GM23248 (cell line): ENCODE measurements around the gene C1RL. TPM values are rescaled to one million over a fixed set of nuclear protein-coding genes. Genes with fewer than 3 reads are reported as not detected.

Experiments used
- DNase-seq: peaks from one replicate; pipeline ENCODE4 v3.0.0-alpha.2; 2015
- H2AFZ ChIP-seq: fragments of 200-600 bp; sonication (generic); 2 replicates; pipeline ENCODE4 v1.6.1; 2016; ENCODE audit warnings: antibody characterized with exemption
- H3F3A ChIP-seq: fragments of 200-600 bp; sonication (generic); 2 replicates; pipeline ENCODE4 v1.6.1; 2016; ENCODE audit warnings: mild to moderate bottlenecking, antibody characterized with exemption, mixed run types; ENCODE audit not compliant: insufficient read depth
- H3K27ac ChIP-seq: fragments of 200-600 bp; sonication (generic); 2 replicates; pipeline ENCODE4 v1.5.1; 2016; ENCODE audit warnings: mild to moderate bottlenecking
- H3K27me3 ChIP-seq: fragments of 200-600 bp; sonication (generic); replicated peaks from 2 replicates; pipeline ENCODE4 v1.6.1; 2016; ENCODE audit warnings: mild to moderate bottlenecking; ENCODE audit not compliant: insufficient read depth
- H3K36me3 ChIP-seq: fragments of 200-600 bp; sonication (generic); 2 replicates; pipeline ENCODE4 v1.6.1; 2016; ENCODE audit warnings: low read depth, mild to moderate bottlenecking
- H3K4me1 ChIP-seq: fragments of 200-600 bp; sonication (generic); 2 replicates; pipeline ENCODE4 v1.6.1; 2016; ENCODE audit warnings: mild to moderate bottlenecking; ENCODE audit not compliant: insufficient read depth
- H3K4me2 ChIP-seq: fragments of 200-600 bp; sonication (generic); one replicate; pipeline ENCODE4 v1.6.1; 2016; ENCODE audit warnings: mild to moderate bottlenecking; ENCODE audit not compliant: unreplicated experiment
- H3K4me3 ChIP-seq: fragments of 200-600 bp; sonication (generic); 2 replicates; pipeline ENCODE4 v1.5.1; 2016; ENCODE audit warnings: mild to moderate bottlenecking
- H3K79me2 ChIP-seq: fragments of 200-600 bp; sonication (generic); 2 replicates; pipeline ENCODE4 v1.6.1; 2016; ENCODE audit warnings: mild to moderate bottlenecking; ENCODE audit not compliant: insufficient read depth
- H3K9ac ChIP-seq: fragments of 200-600 bp; sonication (generic); 2 replicates; pipeline ENCODE4 v1.6.1; 2016; ENCODE audit warnings: mild to moderate bottlenecking
- H3K9me2 ChIP-seq: fragments of 200-600 bp; sonication (generic); 2 replicates; pipeline ENCODE4 v1.6.1; 2016; ENCODE audit warnings: mixed run types, mild to moderate bottlenecking, moderate library complexity; ENCODE audit not compliant: insufficient read depth
- H3K9me3 ChIP-seq: fragments of 200-600 bp; sonication (generic); one replicate; pipeline ENCODE4 v1.6.1; 2017; ENCODE audit warnings: low read depth
- H4K20me1 ChIP-seq: fragments of 200-600 bp; sonication (generic); 2 replicates; pipeline ENCODE4 v1.6.0; 2016; ENCODE audit not compliant: insufficient read depth
- EZH2 ChIP-seq: fragments of 200-600 bp; sonication (generic); IDR thresholded peaks from 2 replicates; pipeline ENCODE4 v1.6.1; 2018; ENCODE audit warnings: antibody characterized with exemption, mild to moderate bottlenecking; ENCODE audit not compliant: insufficient read depth, poor library complexity, severe bottlenecking
- EZH2phosphoT487 ChIP-seq: fragments of 200-600 bp; sonication (generic); IDR thresholded peaks from 2 replicates; pipeline ENCODE4 v1.6.1; 2018; ENCODE audit warnings: antibody characterized with exemption, moderate library complexity, mild to moderate bottlenecking, low read depth; ENCODE audit not compliant: insufficient read depth
- WGBS, 2 experiments: methylation state at CpG; one replicate each; pipeline ENCODE4 v1.1.6; 2015 to 2017; ENCODE audit warnings: low lambda C conversion rate in 2 of 2, low coverage in 1 of 2; ENCODE audit errors: missing lambda C conversion rate in 2 of 2; 5-methylcytosine and 5-hydroxymethylcytosine counted together
- in situ Hi-C: fragments of 300-500 bp; cut with MboI; formaldehyde crosslinking; loops from 2 replicates; pipeline ENCODE4 v1.15.0; 2020
- polyA plus RNA-seq: library from polyadenylated mRNA; unstranded; fragments of >200 nt; fragmentation: Nextera tagmentation; extraction: Ambion mirVana; gene quantifications from 2 replicates; pipeline ENCODE4 v1.2.1, GENCODE V29; 2016
- total RNA-seq: library from RNA; depleted of rRNA; stranded (reverse); fragments of >200 nt; shearing (Covaris generic); gene quantifications from 2 replicates; pipeline ENCODE4 v1.2.3, GENCODE V29; 2014

C1RL gene
- total and polyA plus RNA-seq, 2 experiments from 2014 or later: 14.3 to 22.2 TPM

GRCh38 chr12:7072035-7072434 is 37.0 kb downstream of the C1RL start:
- Histone ChIP-seq H3K9me3 (no peaks in the 10 kb centered on the region), H3K9me2 (no peaks in the 10 kb centered on the region), H3K9ac (no peak overlapping the region), H3K27ac (no peak overlapping the region), H2AFZ (no peak overlapping the region), H3K79me2 (no peaks in the 10 kb centered on the region), H3F3A (peaks cover 16% of the 10 kb centered on the region; the same call in 1 of the 2 replicates), H3K4me3 (no peak overlapping the region), H3K4me1 (peaks cover 13% of the 10 kb centered on the region), H4K20me1 (no peaks in the 10 kb centered on the region), H3K36me3 (no peaks in the 10 kb centered on the region; the same call in 1 of the 2 replicates), H3K4me2 (no peak overlapping the region), H3K27me3 (no peaks in the 10 kb centered on the region)
- no peak for DNase-seq
- WGBS, 2 experiments: 81 to 83% methylated on average over 6 of the region's 6 CpGs
- TF ChIP-seq EZH2phosphoT487 (no peak), EZH2 (no peak)
- in situ Hi-C loops: no loop called here

GRCh38 chr12:7069386-7069785 is 39.6 kb downstream of the C1RL start:
- Histone ChIP-seq H3K36me3 (peaks cover 18% of the 10 kb centered on the region), H3K27me3 (no peaks in the 10 kb centered on the region), H4K20me1 (no peaks in the 10 kb centered on the region), H3K27ac (no peak overlapping the region), H3K79me2 (no peaks in the 10 kb centered on the region), H3K4me1 (no peaks in the 10 kb centered on the region; the same call in 1 of the 2 replicates), H3K4me3 (no peak overlapping the region), H2AFZ (no peak overlapping the region), H3K9me2 (no peaks in the 10 kb centered on the region), H3F3A (no peaks in the 10 kb centered on the region), H3K4me2 (no peak overlapping the region), H3K9me3 (no peaks in the 10 kb centered on the region), H3K9ac (no peak overlapping the region)
- no peak for DNase-seq
- WGBS, 2 experiments: 72 to 77% methylated on average over 6 of the region's 6 CpGs
- in situ Hi-C loops: no loop called here
- no peak for TF ChIP-seq EZH2
- no peak for TF ChIP-seq EZH2phosphoT487

- no peak for DNase-seq
- TF ChIP-seq EZH2: no peak
- TF ChIP-seq EZH2phosphoT487: no peak
- H3K36me3 ChIP-seq: peaks cover 18% of the 10 kb centered on the region
- WGBS, 2 experiments: 93 to 100% methylated on average over 2 of the region's 2 CpGs
- no peaks in the 10 kb centered on the region for H4K20me1 ChIP-seq
- no peaks in the 10 kb centered on the region for H3F3A ChIP-seq
- no peaks in the 10 kb centered on the region; the same call in 1 of the 2 replicates for H3K4me1 ChIP-seq
- H2AFZ ChIP-seq: no peak overlapping the region
- no peak overlapping the region for H3K27ac ChIP-seq
- no peak overlapping the region for H3K4me3 ChIP-seq
- no peaks in the 10 kb centered on the region for H3K27me3 ChIP-seq
- no peak overlapping the region for H3K9ac ChIP-seq
- in situ Hi-C loops: no loop called here
- H3K9me3 ChIP-seq: no peaks in the 10 kb centered on the region
- H3K4me2 ChIP-seq: no peak overlapping the region
- no peaks in the 10 kb centered on the region for H3K79me2 ChIP-seq
- H3K9me2 ChIP-seq: no peaks in the 10 kb centered on the region
Measured at GRCh38 chr12:7068994-7069346, 40.0 kb downstream of the C1RL start.

- H3K9me2 ChIP-seq: no peaks in the 10 kb centered on the region
- H3K27ac ChIP-seq: no peak overlapping the region
- 68 to 70% methylated on average over 11 of the region's 11 CpGs for WGBS, 2 experiments
- in situ Hi-C loops: no loop called here
- no peak overlapping the region for H2AFZ ChIP-seq
- no peaks in the 10 kb centered on the region for H3K79me2 ChIP-seq
- no peak overlapping the region for H3K4me2 ChIP-seq
- H3K4me1 ChIP-seq: no peaks in the 10 kb centered on the region; the same call in 1 of the 2 replicates
- H3K9me3 ChIP-seq: no peaks in the 10 kb centered on the region
- no peaks in the 10 kb centered on the region for H3K27me3 ChIP-seq
- DNase-seq: no peak
- TF ChIP-seq EZH2 (no peak), EZH2phosphoT487 (no peak)
- H3K36me3 ChIP-seq: peaks cover 19% of the 10 kb centered on the region
- no peak overlapping the region for H3K4me3 ChIP-seq
- H4K20me1 ChIP-seq: no peaks in the 10 kb centered on the region
- H3K9ac ChIP-seq: no peak overlapping the region
- no peaks in the 10 kb centered on the region for H3F3A ChIP-seq
Measured at GRCh38 chr12:7068240-7068993, 40.6 kb downstream of the C1RL start.
